C4-2B (cell line): ENCODE results near the gene LUC7L3.

Experiments
- H3K27ac ChIP-seq: fragments of 450-650 bp; 2 replicates; pipeline ENCODE4 v1.5.1; 2017
- CTCF ChIP-seq: fragments of 450-650 bp; conservative IDR thresholded peaks from 2 replicates; pipeline ENCODE4 v1.5.1; 2017; ENCODE audit warnings: mild to moderate bottlenecking
- ZFX ChIP-seq: fragments of 450-650 bp; IDR thresholded peaks from 2 replicates; pipeline ENCODE4 v1.6.1; 2017

The LUC7L3 gene

GRCh38 chr17:50774225-50774803 lies 54.9 kb downstream of the LUC7L3 start:
- H3K27ac ChIP-seq, result no peak overlapping the region
- no peak for TF ChIP-seq CTCF
- TF ChIP-seq ZFX, result no peak

GRCh38 chr17:50775926-50776325 lies 56.5 kb downstream of the LUC7L3 start:
- no peak for TF ChIP-seq ZFX
- no peak for TF ChIP-seq CTCF
- no peak overlapping the region for H3K27ac ChIP-seq

DNA sequence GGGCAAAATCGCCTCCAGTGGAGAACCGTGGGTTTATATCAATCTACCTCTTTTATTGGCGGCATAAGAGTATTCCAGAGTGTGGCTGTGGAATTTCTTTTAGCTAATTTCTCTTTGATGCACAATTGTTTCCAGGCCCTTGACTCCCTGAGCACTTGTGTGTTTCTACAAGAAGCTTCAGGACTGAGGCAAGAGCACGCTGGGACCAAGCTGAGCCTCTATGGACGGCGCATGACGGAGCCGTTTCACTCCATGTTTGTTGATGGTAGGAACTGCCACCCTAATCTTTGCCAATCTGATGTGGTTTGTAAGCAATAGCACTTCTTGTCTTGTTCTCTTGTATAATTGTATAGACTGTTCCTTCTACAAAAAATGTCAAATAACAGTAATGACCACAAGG lies 59.1 kb downstream of the LUC7L3 start:
- H3K27ac ChIP-seq, result no peak overlapping the region
- TF ChIP-seq ZFX (no peak), CTCF (no peak)

DNA sequence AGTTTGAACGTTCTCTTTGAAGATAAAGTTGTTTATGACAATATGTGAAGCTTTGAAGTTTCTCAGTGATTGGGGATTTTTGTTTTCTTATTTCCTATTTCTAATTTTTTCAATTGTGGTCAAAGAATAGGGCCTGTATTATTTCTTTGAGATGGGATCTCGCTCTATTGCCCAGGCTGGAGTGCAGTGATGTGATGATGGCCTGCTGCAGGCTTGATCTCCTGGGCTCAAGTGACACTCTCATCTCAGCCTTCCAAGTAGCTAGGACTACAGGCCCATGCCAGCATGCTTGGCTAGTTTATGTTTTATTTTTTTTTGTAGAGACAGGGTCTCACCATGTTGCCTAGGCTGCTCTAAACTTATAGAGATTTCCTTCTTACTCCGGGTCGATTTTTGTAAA lies 59.6 kb downstream of the LUC7L3 start:
- H3K27ac ChIP-seq, result no peak overlapping the region
- TF ChIP-seq CTCF (no peak), ZFX (no peak)

DNA sequence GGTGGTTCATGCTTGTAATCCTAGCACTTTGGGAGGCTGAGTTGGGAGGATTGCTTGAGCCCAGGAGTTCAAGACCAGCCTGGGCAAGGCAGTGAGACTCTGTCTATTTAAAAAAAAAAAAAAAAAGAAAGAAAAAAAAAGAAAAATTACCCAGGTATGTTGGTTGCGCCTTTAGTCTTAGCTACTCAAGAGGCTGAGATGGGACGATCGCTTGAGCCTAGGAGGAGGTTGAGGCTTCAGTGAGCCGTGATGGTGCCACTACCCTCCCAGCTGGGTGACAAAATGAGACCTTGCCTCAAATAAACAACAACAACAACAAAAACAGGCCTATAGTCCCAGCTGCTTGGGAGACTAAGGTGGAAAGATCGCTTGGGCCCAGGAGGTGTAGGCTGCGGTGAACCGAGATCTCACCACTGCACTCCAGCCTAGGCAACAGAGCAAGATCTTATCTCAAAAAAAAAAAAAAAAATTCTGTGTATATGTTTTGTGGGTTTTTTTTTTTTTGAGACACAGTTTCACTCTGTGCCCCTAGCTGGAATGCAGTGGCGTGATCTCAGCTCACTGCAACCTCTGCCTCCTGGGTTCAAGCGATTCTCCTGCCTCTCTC lies 60.4 kb downstream of the LUC7L3 start:
- TF ChIP-seq CTCF, result no peak
- no peak for TF ChIP-seq ZFX

GRCh38 chr17:50781167-50781566 lies 61.8 kb downstream of the LUC7L3 start:
- no peak overlapping the region for H3K27ac ChIP-seq

More for the DNA sequence above, 60.4 kb downstream of the LUC7L3 start:
- H3K27ac ChIP-seq, result no peak overlapping the region

More at GRCh38 chr17:50781167-50781566, 61.8 kb downstream of the LUC7L3 start:
- TF ChIP-seq ZFX, result no peak
- no peak for TF ChIP-seq CTCF
